AG04450 (cell line): ENCODE data around the gene AGAP2. TPM values are rescaled to one million over a fixed set of nuclear protein-coding genes. Genes with fewer than 3 reads are reported as not detected.

ENCODE experiments used
- CTCF ChIA-PET: fragments of 300-600, 350-600 bp; formaldehyde crosslinking; extraction: SDS; loops from one replicate; lab custom pipeline; 2022; ENCODE audit warnings: antibody characterized with exemption, inconsistent platforms; lab: Charles Lee
- POLR2A ChIA-PET: fragments of 350-600 bp; formaldehyde crosslinking; extraction: SDS; loops from one replicate; lab custom pipeline; 2021; ENCODE audit warnings: antibody characterized with exemption, inconsistent platforms; lab: Yijun Ruan, JAX
- DNase-seq: peaks from one replicate; pipeline ENCODE4 v3.0.0-alpha.2; 2011; ENCODE audit warnings: low read depth, low spot score
- H3K27ac ChIP-seq: one replicate; pipeline ENCODE4 v1.5.1; 2012; ENCODE audit warnings: low read depth, low read length, control low read depth
- H3K27me3 ChIP-seq: one replicate; pipeline ENCODE4 v1.6.0; 2012; ENCODE audit warnings: low read length; ENCODE audit not compliant: control insufficient read depth, insufficient read depth
- H3K4me3 ChIP-seq: 2 replicates; pipeline ENCODE4 v1.5.1; 2011; ENCODE audit warnings: mild to moderate bottlenecking, low read depth, low read length, control low read depth
- H3K9me3 ChIP-seq: 2 replicates; pipeline ENCODE4 v1.5.1; 2012; ENCODE audit warnings: low read length; ENCODE audit not compliant: control insufficient read depth, insufficient read depth
- CTCF ChIP-seq: IDR thresholded peaks from 2 replicates; pipeline ENCODE4 v1.5.1; 2011; ENCODE audit warnings: low read depth, low read length, control low read depth, inconsistent platforms
- polyA plus RNA-seq: library from polyadenylated mRNA; depleted of rRNA; stranded (reverse); fragments of >200 nt; gene quantifications from 2 replicates; pipeline ENCODE4 v1.2.3, GENCODE V29; 2011

Gene AGAP2
- polyA plus RNA-seq, 1 experiment = 0.02 TPM

GRCh38 chr12:57751788-57752667 is 13.5 kb upstream of the AGAP2 start, which contains the start of gene CDK4:
CDK4 (minus strand) TSS chr12:57752310; CDS start chr12:57751717, 593 bp downstream.
- H3K27ac ChIP-seq = peak within 1 kb of the TSS; percentile 91
- ChIA-PET CTCF (interaction anchor here (1.0 kb wide), 1 partner anchor 26 kb away, joined by 4 read pairs; no protein-coding TSS in a partner anchor), POLR2A (interaction anchor here (0.5 to 1.2 kb wide), 3 partner anchors 13 to 95 kb away, joined by 4 to 6 read pairs (median 5); partner anchors contain the start of genes CTDSP2, EEF1AKMT3 and METTL1)
- DNase-seq = peak; percentile 100
- H3K9me3 ChIP-seq = no peaks in the 10 kb centered on the region; the same call in 1 of the 2 replicates
- H3K27me3 ChIP-seq = peaks cover 15% of the 10 kb centered on the region
- H3K4me3 ChIP-seq = peak within 1 kb of the TSS; percentile 91
- TF ChIP-seq CTCF = no peak

GRCh38 chr12:57751432-57751787 is 12.9 kb upstream of the AGAP2 start:
- Histone ChIP-seq H3K9me3 (no peaks in the 10 kb centered on the region; the same call in 1 of the 2 replicates), H3K27ac (peak overlapping the region; percentile 91), H3K4me3 (peak overlapping the region; percentile 91), H3K27me3 (peaks cover 9% of the 10 kb centered on the region)
- DNase-seq = no peak
- TF ChIP-seq CTCF = no peak
- ChIA-PET POLR2A (no interaction called here), CTCF (no interaction called here)

GRCh38 chr12:57750561-57751431 is 12.3 kb upstream of the AGAP2 start:
- Histone ChIP-seq H3K9me3 (no peaks in the 10 kb centered on the region; the same call in 1 of the 2 replicates), H3K27me3 (peaks cover 7% of the 10 kb centered on the region), H3K4me3 (peak overlapping the region; percentile 91), H3K27ac (peak overlapping the region; percentile 91)
- DNase-seq = no peak
- CTCF ChIA-PET = interaction anchor here (1.2 kb wide), 1 partner anchor 117 kb away, joined by 4 read pairs; no protein-coding TSS in a partner anchor
- POLR2A ChIA-PET = interaction anchor here (0.9 kb wide), 1 partner anchor 11 kb away, joined by 3 read pairs; no protein-coding TSS in a partner anchor
- no peak for TF ChIP-seq CTCF

- ChIA-PET CTCF (interaction anchor here (0.8 kb wide), 1 partner anchor 8 kb away, joined by 3 read pairs; no protein-coding TSS in a partner anchor), POLR2A (no interaction called here)
- H3K4me3 ChIP-seq = no peak overlapping the region
- H3K27ac ChIP-seq = no peak overlapping the region
- peaks cover 4% of the 10 kb centered on the region for H3K27me3 ChIP-seq
- no peaks in the 10 kb centered on the region; the same call in 1 of the 2 replicates for H3K9me3 ChIP-seq
- no peak for TF ChIP-seq CTCF
- DNase-seq = no peak
These were observed 10.5 kb upstream of the AGAP2 start for GRCh38 chr12:57749061-57749460.
